Measurements from ENCODE around the gene PAXX.

PAXX gene

DNA sequence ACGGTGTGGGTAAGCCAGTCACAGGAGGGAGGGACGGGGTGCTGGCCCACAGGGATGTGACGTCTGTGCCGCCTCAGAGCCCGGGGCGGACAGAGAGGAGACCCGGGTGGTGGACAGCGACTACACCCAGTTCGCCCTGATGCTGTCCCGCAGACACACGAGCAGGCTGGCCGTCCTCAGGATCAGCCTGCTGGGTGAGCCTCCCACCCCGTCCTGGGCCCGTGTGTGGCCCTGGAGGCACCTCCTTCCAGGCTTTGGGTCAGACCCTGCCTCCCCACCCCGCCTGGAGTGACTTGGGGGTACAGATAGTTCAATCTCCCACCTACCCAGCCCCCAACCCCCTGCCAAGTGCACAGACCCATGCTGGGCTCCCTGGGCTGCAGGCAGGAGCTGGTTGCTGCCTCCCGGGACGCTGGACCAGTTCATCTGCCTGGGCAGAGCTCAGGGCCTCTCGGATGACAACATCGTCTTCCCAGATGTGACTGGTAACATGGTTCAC is 38.4 kb upstream of the PAXX start:
- DNase-seq, result no peak

DNA sequence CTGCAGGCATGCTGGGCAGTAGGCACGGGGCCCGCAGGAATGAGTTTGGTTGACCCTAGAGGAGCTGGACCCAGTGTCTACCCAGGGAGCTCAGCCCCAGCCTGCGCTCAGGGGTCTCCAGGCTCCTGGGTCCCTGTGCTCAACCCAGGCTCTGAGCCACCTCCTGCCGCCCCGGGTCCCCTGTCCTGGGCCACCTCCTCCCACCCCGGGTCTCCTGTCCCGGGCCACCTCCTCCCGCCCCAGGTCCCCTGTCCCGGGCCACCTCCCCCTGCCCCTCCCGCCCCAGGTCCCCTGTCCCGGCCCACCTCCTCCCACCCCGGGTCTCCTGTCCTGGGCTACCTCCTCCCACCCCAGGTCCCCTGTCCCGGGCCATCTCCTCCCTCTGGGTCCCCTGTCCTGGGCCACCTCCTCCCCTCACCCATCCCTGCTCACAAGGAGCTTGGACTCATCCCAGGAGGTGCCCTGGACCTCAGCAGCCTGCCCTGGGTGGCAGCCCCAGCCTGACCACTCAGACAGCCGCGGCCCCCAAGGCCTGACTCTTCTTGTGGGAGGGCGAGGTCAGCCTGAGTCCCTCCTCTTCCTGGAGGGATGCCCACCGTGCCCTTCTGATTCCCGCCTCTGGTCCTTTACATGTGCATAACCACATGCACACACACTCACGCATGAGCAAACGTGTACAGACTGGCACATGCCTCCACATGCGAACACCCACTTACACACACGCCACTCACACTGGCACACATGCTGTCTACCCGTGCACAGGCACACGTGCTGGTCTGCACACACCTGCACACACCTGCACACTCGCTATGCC is 37.7 kb upstream of the PAXX start:
- DNase-seq, result no peak

DNA sequence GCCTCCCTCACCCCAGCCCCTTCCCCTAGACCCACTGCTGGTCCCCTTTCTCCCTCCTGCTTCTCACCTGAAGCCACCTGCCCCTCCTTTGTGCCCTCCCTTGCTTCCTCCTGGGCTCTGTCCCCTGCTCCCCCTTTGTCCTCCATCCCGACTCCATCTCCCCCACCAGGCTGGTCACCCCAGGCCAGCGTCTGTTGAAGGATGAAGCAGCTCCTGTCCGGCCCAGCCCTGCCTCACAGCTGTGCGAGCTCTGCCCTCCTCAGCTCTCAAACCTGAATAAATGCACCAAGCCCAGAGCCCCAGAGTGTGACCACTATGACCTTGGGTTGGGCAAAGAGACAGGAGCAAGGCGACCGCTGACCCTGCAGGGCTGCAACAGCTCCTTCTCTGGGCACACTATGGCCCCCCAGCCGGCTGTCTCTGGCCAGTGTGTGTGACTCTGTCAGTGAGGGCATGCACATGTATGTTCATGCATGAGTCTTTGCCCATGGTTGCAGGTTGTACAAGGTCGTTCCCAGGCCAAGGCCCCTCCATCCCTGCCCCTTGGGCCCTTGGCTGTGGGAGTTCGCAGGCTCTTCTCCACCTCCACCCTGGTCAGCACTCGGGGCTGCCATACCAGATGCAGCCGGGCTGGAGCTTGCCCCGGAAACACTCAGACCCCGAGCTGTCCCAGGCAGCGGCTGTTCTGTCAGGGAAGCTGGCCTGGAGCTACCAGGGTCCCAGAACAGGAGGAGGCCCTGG is 36.9 kb upstream of the PAXX start:
- DNase-seq, result no peak

DNA sequence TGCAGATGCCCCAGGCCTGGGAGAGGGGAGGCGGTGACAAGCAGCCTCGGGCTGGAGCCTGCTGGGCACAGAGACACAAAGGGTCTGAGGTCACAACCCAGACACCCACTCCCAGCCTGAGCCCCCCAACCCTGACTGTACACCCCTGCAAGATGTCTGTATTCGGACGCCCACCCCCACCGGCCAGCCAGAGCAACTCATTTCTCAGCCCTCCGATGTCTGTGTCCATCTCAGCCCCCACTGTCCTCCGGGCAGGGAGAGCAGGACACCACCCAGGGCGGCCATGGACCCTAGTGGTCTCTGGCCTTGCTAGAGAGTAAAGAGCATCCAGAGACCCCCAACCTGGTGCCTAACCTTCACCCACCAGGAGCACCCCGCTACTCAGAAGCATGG is 36.3 kb upstream of the PAXX start:
- no peak for DNase-seq

DNA sequence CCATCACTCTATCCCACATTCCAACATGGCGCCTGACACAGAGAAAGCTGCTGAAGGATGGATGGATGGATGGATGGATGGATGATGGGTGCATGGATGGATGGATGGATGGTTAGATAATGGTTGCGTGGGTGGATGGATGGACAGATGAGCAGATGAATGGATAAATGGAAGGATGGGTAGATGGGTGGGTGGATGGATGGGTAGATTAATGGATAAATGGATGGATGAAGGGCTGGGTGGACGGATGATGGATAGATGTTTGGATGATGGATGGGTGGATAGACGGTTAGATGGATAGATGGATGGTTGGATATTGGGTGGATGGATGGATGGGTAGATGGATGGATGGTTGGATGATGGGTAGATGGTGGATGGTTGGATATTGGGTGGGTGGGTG is 35.6 kb upstream of the PAXX start:
- no peak for DNase-seq

DNA sequence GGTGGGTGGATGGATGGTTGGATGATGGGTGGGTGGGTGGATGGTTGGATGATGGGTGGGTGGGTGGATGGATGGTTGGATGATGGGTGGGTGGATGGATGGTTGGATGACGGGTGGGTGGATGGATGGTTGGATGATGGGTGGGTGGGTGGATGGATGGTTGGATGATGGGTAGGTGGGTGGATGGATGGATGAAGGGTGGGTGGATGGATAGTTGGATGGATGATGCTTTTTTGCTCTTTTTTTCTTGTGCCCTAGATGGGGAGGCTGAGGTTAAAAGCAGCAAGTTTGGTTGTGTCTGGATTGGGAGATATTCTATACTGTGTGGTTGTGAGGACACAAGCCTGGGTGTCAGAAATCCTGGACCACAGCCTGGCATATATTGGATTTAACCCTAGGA is 34.8 kb upstream of the PAXX start:
- DNase-seq, result no peak

DNA sequence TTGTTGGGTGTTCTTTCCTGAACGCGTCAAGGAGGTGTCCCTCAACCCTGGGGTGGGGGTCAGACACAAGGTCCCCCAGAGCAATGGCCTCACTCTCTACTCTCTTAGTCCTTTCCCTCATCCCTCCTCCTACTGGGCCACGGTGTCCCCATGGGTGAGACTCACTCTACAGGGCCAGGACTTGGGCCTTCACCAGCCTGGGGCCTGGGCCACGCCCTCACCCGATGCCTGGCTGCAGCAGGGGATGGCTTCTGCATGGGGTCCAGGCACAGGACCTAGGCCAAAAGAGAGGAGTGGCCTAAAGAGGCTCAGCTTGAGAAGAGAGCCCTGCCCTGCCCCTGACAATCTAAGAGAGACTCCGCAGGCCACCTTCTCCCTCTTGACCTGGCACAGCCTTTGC is 34.3 kb upstream of the PAXX start:
- DNase-seq, result no peak

DNA sequence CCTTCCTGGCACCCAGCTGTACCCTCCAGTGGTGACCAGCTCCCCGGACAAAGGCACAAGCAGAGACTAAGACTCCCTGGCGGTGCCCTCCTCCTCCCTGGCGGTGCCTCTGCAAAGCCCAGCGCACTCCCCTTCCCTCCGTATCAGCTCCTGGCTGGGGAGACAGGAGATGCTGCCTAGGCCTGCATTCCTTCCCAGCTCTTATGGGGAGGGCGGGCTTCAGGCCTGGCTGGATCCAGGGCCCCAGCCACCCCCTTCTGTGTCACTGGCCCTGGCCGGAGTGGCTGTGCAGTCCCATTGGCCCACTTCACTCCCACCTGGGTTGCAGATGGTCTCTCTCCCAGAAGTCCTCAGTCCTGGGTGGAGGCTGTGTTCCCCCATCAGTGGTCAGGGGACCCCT is 33.7 kb upstream of the PAXX start:
- DNase-seq, result no peak

DNA sequence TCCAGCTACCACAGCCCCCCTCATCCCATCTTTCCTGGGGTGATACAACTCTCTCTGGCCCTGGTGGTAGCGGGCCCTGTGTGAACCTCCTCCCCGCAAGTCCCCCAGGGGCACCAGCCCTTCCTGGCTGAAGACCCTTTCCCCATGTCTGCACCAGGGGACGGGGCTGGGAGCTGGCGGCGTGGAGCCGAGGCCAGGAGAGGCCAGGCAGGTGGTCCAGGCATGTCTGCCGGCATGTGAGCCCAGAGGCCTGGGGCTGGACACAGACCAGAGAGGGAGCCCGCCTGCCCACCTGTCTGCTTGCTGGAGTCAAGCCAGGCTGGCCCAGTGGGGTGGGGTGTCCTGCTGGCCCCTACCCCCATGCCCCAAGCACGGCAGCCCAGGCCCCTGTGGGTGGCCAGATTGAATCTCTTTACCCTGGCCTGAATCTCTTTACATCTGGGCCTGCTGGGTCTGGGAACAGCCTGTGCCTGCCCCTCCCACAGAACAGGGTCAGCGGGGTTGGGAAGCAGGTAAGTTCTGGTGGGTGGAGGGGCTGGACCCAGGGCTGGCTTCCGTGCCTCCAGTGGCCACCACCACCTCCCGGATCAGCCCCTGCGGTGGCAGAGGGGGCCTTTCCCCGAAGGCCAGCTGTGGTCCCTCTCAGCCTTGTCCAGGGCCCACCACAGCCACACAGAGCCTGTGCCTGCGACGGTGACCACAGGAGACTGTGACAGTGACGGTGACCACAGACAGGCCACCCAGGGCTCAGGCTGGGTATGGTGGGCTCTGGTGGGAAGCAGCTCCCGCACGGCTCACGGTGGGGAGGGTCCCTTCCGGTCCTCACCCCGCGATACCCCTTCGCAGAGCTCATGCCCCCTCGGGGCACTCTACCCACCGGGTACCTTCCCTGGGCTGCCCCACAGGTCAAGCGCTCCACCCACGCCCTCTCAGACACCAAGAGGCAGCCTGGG is 33.0 kb upstream of the PAXX start:
- no peak for DNase-seq

DNA sequence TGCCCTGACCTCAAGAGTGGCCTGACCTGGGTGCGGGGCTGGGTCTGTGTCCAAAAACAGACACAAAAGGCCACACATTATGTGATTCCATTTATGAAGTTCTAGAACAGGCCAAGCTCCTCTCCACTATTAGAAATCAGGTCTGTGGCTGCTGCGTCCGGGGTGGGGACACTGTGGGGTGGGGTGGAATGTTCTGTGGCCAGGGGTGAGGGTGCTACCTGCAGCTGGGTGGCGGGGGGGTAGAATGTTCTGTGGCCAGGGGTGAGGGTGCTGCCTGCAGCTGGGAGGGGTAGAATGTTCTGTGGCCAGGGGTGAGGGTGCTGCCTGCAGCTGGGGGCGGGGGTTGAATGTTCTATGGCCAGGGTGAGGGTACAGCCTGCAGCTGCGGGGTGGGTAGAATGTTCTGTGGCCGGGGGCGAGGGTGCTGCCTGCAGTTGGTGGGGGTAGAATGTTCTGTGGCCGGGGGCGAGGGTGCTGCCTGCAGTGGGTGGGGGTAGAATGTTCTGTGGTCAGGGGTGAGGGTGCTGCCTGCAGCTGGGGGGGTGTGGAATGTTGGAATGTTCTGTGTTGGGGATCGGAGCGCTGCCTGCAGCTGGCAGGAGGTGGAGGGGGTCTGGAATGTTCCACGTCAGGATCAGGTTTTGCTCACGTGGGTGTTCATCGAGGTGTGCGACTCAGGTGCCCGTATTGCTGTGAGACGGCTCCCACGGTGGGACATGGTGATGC is 31.8 kb upstream of the PAXX start:
- DNase-seq, result no peak

DNA sequence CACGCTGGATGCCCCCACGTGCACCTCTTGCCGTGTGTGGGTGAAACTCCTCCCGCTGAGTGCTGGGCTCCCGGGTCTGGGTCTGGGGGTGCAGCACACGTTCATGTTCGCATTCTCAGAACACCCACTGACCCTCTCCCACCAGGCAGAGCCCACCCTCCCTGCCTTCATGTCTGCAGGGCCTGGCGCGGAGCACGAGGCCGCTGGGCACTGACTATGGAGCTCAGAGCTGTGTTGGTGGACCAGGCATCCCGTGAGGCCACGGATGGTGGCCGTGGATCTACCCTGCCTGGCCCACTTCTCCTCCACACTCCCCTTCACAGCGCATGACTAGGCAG is 31.3 kb upstream of the PAXX start:
- DNase-seq, result no peak

DNA sequence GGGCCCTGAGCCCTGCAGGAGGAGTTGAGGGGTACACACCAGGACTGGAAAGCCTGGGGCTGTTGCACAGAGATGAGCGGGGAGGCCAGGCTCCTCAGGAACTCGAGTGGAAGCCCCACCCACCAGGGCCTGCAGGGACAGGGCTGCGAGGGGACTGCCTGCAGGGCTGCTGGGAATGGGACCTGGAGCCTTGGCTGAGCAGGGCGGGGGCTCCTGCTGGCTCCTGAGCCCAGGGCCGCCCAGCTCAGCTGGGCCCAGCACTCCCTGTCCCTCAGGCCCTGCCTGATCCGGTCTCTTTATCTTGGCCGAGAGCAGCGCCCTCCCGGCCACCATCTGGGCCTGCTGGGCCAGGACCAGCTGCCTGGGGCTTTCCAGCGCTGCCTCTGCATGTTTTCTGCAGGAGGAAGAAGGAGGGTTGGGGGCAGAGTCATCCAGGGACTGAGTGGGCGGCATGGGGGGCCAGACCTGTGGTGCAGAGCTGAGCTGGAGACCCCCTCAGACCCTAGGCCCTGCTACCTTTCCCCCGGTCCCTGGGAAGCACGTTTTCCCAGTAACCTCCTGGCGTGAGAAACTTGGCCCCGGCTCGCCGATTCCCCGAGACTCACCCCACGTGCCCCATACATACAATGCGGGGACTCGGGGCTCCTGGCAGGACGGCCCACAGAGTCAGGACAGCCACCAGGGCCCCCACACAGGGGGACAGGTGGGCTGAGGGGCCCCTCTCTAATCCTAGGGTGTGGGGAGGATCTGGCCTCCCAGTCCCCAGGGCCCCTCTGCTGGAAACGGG is 30.8 kb upstream of the PAXX start:
- DNase-seq, result no peak

DNA sequence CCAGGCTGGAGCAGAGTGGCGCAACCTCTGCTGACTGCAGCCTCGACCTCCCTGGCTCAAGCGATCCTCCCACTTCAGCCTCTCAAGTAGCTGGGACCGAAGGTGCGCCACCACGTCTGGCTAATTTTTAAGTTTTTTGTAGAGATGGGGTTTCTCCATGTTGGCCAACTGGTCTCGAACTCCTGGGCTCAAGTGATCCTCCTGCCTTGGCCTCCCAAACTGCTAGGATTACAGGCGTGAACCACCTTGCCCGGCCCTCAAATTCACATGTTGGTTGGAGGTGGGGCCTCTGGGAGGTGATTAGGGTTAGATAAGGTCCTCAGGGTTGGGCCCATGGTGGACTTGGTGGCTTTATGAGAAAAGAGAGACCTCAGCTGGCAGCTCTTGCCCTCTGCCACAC is 30.1 kb upstream of the PAXX start:
- DNase-seq, result no peak

DNA sequence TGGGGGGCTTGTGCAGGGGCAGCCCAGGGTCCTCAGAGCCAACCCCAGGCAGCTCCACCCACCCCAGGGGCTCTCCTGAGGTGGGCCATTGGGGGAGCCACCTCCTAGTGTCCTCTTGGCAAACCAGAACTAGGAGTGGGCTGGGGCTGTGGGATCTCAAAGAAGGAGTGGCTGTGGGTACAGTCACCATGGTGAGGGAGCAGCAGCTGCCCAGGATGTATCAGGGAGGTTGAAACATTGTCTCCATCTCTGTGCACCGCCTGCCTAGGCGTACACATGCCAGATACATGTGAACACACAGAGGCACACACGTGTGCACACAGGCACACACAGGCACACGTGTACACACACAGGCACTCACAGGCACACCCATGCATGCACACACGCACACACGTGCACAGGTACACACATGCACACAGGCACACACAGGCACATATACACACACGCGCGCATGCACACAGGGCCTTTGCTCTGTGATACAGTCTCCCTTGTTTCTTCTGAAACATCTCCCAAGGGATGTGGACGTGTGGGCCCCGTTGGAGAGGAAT is 29.4 kb upstream of the PAXX start:
- no peak for DNase-seq

DNA sequence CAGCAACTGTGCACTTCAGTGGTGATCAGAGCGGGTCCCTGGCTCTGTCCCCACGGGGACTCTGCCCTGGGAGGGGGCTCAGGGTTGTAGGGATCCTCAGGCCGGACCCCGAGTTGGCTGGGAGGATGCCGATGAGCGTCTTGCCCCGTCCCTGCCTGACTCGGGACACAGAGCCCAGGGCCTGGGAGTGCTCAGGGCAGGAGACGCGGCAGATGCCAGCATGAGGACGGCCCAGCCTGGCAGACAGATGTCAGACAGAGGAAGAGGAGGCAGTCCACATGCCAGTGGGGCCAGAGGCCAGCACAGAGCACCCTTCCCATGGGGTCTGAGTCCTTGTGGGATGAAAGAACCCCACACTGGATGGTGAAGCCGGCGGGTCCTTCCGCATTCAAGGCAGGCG is 28.9 kb upstream of the PAXX start:
- DNase-seq, result no peak

DNA sequence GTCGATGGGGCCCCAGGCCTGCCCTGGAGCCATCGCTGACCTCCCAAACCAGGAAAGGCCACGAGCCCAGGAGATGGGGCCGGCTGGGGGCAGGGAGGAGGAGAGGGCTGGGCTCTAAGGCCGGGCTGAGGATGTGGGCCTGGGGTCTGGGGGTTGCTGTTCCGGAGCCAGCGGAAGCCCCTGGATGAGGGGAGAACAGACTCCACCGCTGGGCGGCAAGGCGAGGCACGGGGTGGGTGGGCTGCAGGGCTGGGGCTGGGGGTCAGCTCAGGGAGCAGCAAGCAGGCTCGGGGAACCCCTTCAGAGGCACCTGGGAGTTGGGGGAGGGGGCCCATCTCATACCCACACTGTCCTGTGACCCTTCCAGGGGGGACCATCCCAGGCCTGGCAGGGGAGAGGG is 28.5 kb upstream of the PAXX start:
- DNase-seq, result no peak

DNA sequence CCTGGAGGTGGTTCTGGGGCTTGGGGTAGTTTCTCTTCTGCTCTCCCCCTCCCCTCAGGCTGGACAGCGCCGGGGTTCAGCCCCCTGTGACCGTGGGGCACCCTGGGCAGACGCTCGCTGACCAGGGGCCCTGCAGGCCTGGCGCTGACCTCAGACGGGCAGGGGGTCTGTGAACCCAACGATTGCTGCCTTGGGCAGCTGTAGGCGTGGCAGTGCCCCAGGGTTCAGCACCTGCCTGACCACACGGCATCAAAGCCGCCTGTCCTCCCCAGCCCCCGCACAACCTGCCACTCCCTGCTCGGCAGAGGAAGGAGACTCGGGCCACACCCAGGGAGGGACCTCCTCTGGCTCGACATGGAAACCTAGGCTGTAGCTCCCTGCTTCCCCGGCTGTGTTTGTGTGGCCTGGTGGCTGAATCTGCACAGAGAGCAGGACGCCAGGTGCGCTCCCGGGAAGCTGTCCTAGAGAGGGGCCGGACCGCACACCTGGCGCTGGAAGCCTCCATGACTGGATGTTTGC is 28.0 kb upstream of the PAXX start:
- DNase-seq, result no peak

DNA sequence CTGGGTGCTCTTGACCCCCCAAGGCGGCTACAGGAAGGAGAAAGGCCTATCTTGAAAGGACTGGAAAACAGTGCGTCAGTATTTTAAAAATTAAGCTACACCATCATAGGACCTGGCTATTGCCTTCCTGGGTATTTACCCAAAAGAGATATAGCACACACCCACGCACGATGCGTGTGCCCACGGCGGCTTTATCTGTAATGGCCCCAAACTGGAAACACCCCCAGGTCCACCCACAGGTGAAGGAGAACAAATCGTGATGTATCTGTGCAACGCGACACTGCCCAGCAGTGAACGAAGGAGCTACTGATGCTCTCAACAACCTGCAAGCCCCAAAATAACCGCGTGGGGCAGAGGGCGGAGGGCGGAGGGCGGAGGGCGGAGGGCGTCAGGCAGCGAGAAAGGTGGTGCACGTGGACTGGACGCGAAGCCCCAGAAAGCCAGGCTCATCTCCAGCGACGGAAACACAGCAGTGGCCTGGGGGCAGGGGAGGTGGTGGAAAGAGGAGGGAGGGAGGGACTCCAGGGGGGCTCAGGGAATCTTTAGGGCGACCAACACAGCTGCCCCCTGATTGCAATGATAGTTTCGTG is 27.3 kb upstream of the PAXX start:
- DNase-seq, result no peak

DNA sequence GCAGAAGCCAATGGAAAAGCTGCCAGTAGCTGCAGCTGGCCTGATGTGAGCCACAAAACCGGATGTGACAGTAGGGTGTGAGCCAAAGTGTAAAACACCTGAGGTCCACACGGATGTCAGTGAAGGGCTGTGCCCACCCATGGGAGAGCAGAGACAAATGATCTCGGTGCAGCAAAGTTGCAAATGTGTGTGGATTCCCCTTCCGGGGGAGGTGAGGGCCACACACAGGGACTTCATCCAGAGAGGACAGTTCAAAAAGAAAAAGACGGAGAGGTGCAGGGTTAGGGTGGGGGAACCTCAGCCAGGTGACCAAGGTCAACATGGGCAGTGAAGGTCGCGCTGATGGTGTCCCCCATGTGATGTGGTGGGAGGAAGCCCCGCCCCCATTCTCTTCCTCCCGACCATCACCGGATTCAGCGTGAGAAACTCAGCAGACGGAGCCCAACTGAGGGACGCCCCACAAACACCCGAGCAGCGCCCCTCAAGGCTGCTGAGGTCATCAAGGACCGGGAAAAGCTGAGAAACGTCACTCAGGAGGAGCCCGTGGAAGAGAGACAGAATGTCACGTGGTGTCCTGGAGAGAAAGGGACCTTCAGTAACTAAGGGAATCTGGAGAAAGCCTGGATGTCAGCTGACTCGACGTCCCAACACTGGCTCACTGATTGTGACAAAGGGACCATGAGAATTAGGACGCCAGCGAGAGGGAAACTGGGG is 26.3 kb upstream of the PAXX start:
- DNase-seq, result no peak
